WTC11 (cell line): ENCODE measurements around the gene PRC1. TPM values are rescaled to one million over a fixed set of nuclear protein-coding genes. Genes with fewer than 3 reads are reported as not detected.

Experiments
- ATAC-seq: fragments of 200-7000 bp; cut with Tn5 transposase; 2 replicates; pipeline ENCODE4 v1.10.0; 2021; ENCODE audit warnings: mild to moderate bottlenecking, moderate library complexity
- CTCF ChIA-PET: fragments of 300-600 bp; sonication (Branson Sonifier 250); formaldehyde crosslinking; loops from one replicate; lab custom pipeline; 2021; ENCODE audit warnings: antibody characterized with exemption; lab: Charles Lee
- POLR2A ChIA-PET: fragments of 350-600 bp; sonication (Branson Sonifier 250); formaldehyde crosslinking; loops from one replicate; lab custom pipeline; 2021; ENCODE audit warnings: antibody characterized with exemption; lab: Charles Lee
- DNase-seq: peaks from one replicate; pipeline ENCODE4 v3.0.0; 2021; ENCODE audit warnings: low spot score
- H3K27ac Mint-ChIP-seq: 2 replicates; pipeline ENCODE4 v1.8.0; 2021; ENCODE audit warnings: mixed read lengths
- H3K27me3 Mint-ChIP-seq: 2 replicates; pipeline ENCODE4 v1.8.0; 2021; ENCODE audit warnings: low read depth, mild to moderate bottlenecking, moderate library complexity, mixed read lengths
- H3K36me3 Mint-ChIP-seq: 2 replicates; pipeline ENCODE4 v1.8.0; 2021; ENCODE audit warnings: mixed read lengths
- H3K4me1 Mint-ChIP-seq: 2 replicates; pipeline ENCODE4 v1.8.0; 2022; ENCODE audit warnings: mixed read lengths
- H3K4me3 Mint-ChIP-seq: 2 replicates; pipeline ENCODE4 v1.8.0; 2021; ENCODE audit warnings: mild to moderate bottlenecking, moderate library complexity, mixed read lengths
- H3K9me3 Mint-ChIP-seq: 2 replicates; pipeline ENCODE4 v1.8.0; 2021; ENCODE audit warnings: mixed read lengths
- CBFB ChIP-seq: sonication (generic); formaldehyde crosslinking; IDR thresholded peaks from 2 replicates; pipeline ENCODE4 v1.8.1; 2022; ENCODE audit warnings: mild to moderate bottlenecking, low read depth, missing genetic modification reagents
- CDX4 ChIP-seq: fragments of 250-450 bp; sonication (Bioruptor Pico); IDR thresholded peaks from 2 replicates; pipeline ENCODE4 v1.9.0; 2021; ENCODE audit warnings: moderate library complexity, mild to moderate bottlenecking, inconsistent platforms, borderline replicate concordance
- ESRRA ChIP-seq: sonication (generic); formaldehyde crosslinking; IDR thresholded peaks from 2 replicates; pipeline ENCODE4 v1.8.1; 2022; ENCODE audit warnings: mild to moderate bottlenecking, missing genetic modification reagents, borderline replicate concordance
- ETV6 ChIP-seq: sonication (generic); formaldehyde crosslinking; IDR thresholded peaks from 2 replicates; pipeline ENCODE4 v1.8.1; 2022; ENCODE audit warnings: mild to moderate bottlenecking, missing genetic modification reagents
- FOXK1 ChIP-seq: sonication (generic); formaldehyde crosslinking; IDR thresholded peaks from 2 replicates; pipeline ENCODE4 v1.8.0; 2022; ENCODE audit warnings: mild to moderate bottlenecking, moderate library complexity, missing genetic modification reagents
- HMGXB4 ChIP-seq: sonication (generic); formaldehyde crosslinking; IDR thresholded peaks from 2 replicates; pipeline ENCODE4 v1.8.1; 2023; ENCODE audit warnings: mild to moderate bottlenecking, moderate library complexity, missing genetic modification reagents
- IRF2 ChIP-seq: sonication (generic); formaldehyde crosslinking; IDR thresholded peaks from 2 replicates; pipeline ENCODE4 v1.8.0; 2022; ENCODE audit warnings: low read depth, missing genetic modification reagents, borderline replicate concordance
- JUN ChIP-seq: sonication (generic); formaldehyde crosslinking; IDR thresholded peaks from 2 replicates; pipeline ENCODE4 v1.8.0; 2023; ENCODE audit warnings: mild to moderate bottlenecking, missing genetic modification reagents
- NFE2L1 ChIP-seq: sonication (generic); formaldehyde crosslinking; IDR thresholded peaks from 2 replicates; pipeline ENCODE4 v1.8.1; 2023; ENCODE audit warnings: missing genetic modification reagents
- SMAD4 ChIP-seq: sonication (generic); formaldehyde crosslinking; IDR thresholded peaks from 2 replicates; pipeline ENCODE4 v1.8.0; 2022; ENCODE audit warnings: mild to moderate bottlenecking, missing genetic modification reagents
- SP1 ChIP-seq: sonication (generic); formaldehyde crosslinking; conservative IDR thresholded peaks from 2 replicates; pipeline ENCODE4 v1.8.1; 2022; ENCODE audit warnings: missing genetic modification reagents
- TEAD1 ChIP-seq: sonication (generic); formaldehyde crosslinking; IDR thresholded peaks from 2 replicates; pipeline ENCODE4 v1.8.0; 2022; ENCODE audit warnings: mild to moderate bottlenecking, missing genetic modification reagents
- TEAD4 ChIP-seq: sonication (generic); formaldehyde crosslinking; IDR thresholded peaks from 2 replicates; pipeline ENCODE4 v1.8.0; 2022; ENCODE audit warnings: mild to moderate bottlenecking, missing genetic modification reagents
- ZNF219 ChIP-seq: sonication (generic); formaldehyde crosslinking; IDR thresholded peaks from 2 replicates; pipeline ENCODE4 v1.8.0; 2023; ENCODE audit warnings: missing genetic modification reagents, mild to moderate bottlenecking, borderline replicate concordance
- ZNF263 ChIP-seq: sonication (generic); formaldehyde crosslinking; IDR thresholded peaks from 2 replicates; pipeline ENCODE4 v1.8.1; 2022; ENCODE audit warnings: low read depth, mild to moderate bottlenecking, moderate library complexity, missing genetic modification reagents
- ZNF396 ChIP-seq: fragments of 250-450 bp; sonication (Bioruptor Pico); IDR thresholded peaks from 2 replicates; pipeline ENCODE4 v1.8.0; 2021; ENCODE audit warnings: mild to moderate bottlenecking, moderate library complexity, borderline replicate concordance
- total RNA-seq: library from RNA; stranded (reverse); gene quantifications from 3 replicates; pipeline ENCODE4 v1.2.3, GENCODE V29; 2021
- TF ChIP-seq, protein P1 (sequence below): fragments of 250-450 bp; sonication (Bioruptor Pico); conservative IDR thresholded peaks from 2 replicates; pipeline ENCODE4 v1.9.0; 2021; ENCODE audit warnings: mild to moderate bottlenecking
- TF ChIP-seq, protein P2 (sequence below): sonication (generic); formaldehyde crosslinking; IDR thresholded peaks from 2 replicates; pipeline ENCODE4 v1.8.0; 2022; ENCODE audit warnings: mild to moderate bottlenecking, missing genetic modification reagents

PRC1 gene
- total RNA-seq, 1 experiment from 2014 or later: 130 TPM

GRCh38 chr15:91032919-91033803 is 38.8 kb upstream of the PRC1 start (continued):
- TF ChIP-seq CBFB (CRISPR knock-in tag): no peak
- no peak for TF ChIP-seq ZNF263 (CRISPR knock-in tag)
- peak; percentile 33; the same call in 1 of the 2 replicates for TF ChIP-seq FOXK1
- TF ChIP-seq SP1 (CRISPR knock-in tag): peak; percentile 52; the same call in 1 of the 2 replicates

GRCh38 chr15:91031796-91032195 is 37.5 kb upstream of the PRC1 start:
- ChIA-PET POLR2A (no interaction called here), CTCF (interaction anchor here (1.8 to 2.7 kb wide), 3 partner anchors 24 to 76 kb away, joined by 14 to 116 read pairs (median 20); partner anchors contain the start of gene RCCD1)
- Mint-ChIP-seq H3K27ac (no peak overlapping the region), H3K4me1 (peaks cover 6% of the 10 kb centered on the region), H3K36me3 (no peaks in the 10 kb centered on the region), H3K9me3 (no peaks in the 10 kb centered on the region), H3K27me3 (peaks cover 11% of the 10 kb centered on the region), H3K4me3 (no peak overlapping the region)
- no peak for TF ChIP-seq ZNF263 (CRISPR knock-in tag)
- ATAC-seq (no peak), DNase-seq (no peak)

- H3K4me1 Mint-ChIP-seq: peaks cover 2% of the 10 kb centered on the region
- POLR2A ChIA-PET: no interaction called here
- H3K9me3 Mint-ChIP-seq: no peaks in the 10 kb centered on the region
- H3K27me3 Mint-ChIP-seq: no peaks in the 10 kb centered on the region
- H3K27ac Mint-ChIP-seq: no peak overlapping the region
- TF ChIP-seq IRF2 (CRISPR knock-in tag) (no peak), ZNF396 (no peak), CDX4 (CRISPR knock-in tag) (no peak), TEAD1 (CRISPR knock-in tag) (no peak), HMGXB4 (CRISPR knock-in tag) (no peak), SMAD4 (CRISPR knock-in tag) (no peak), ESRRA (CRISPR knock-in tag) (no peak), NFE2L1 (CRISPR knock-in tag) (no peak), TEAD4 (CRISPR knock-in tag) (no peak), ZNF263 (CRISPR knock-in tag) (no peak), ETV6 (CRISPR knock-in tag) (no peak), ZNF219 (CRISPR knock-in tag) (no peak), JUN (CRISPR knock-in tag) (no peak)
- TF ChIP-seq, protein P1, sequence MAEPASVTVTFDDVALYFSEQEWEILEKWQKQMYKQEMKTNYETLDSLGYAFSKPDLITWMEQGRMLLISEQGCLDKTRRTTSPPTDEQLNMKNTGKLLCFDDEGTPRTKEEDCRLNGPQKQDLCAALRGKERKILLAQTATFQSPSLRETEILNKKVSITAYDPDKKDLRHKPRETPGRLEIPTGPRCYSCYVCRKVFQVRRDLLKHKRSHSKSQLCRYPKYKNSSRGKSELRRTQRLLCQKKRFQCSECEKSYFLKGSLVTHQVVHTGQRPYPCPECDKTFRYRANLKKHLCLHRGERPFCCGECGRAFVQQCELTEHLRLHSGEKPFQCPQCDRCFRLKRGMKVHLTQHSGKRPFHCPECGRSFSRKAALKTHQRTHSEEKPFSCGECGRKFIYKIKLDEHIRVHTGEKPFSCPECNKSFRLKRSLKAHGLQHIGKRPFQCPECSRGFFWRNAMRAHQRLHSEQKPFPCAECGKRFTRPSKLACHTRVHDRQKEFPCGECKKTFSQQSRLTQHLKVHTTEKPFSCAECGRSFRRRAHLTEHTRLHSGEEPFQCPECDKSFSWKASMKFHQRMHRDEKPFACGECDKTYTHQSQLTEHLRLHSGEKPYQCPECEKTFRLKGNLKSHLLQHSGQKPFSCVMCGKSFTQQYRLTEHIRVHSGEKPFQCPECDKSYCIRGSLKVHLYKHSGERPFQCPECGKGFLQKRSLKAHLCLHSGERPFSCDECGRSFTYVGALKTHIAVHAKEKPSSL (CRISPR knock-in tag): no peak
- TF ChIP-seq, protein P2, sequence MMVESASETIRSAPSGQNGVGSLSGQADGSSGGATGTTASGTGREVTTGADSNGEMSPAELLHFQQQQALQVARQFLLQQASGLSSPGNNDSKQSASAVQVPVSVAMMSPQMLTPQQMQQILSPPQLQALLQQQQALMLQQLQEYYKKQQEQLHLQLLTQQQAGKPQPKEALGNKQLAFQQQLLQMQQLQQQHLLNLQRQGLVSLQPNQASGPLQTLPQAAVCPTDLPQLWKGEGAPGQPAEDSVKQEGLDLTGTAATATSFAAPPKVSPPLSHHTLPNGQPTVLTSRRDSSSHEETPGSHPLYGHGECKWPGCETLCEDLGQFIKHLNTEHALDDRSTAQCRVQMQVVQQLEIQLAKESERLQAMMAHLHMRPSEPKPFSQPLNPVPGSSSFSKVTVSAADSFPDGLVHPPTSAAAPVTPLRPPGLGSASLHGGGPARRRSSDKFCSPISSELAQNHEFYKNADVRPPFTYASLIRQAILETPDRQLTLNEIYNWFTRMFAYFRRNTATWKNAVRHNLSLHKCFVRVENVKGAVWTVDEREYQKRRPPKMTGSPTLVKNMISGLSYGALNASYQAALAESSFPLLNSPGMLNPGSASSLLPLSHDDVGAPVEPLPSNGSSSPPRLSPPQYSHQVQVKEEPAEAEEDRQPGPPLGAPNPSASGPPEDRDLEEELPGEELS (CRISPR knock-in tag): no peak
- no peak for ATAC-seq
- no peaks in the 10 kb centered on the region for H3K36me3 Mint-ChIP-seq
- no peak for DNase-seq
- CTCF ChIA-PET: interaction anchor here (1.0 to 1.2 kb wide), 2 partner anchors 70 to 241 kb away, joined by 3 read pairs; no protein-coding TSS in a partner anchor
- H3K4me3 Mint-ChIP-seq: no peak overlapping the region
Measured at GRCh38 chr15:91027677-91028076, 33.3 kb upstream of the PRC1 start.
